Measurements from ENCODE around the gene CKB.

Gene CKB

GRCh38 chr14:103539056-103539825, 16.6 kb upstream of the CKB start:
- Histone ChIP-seq H3K4me3 (ENCODE audit: low read depth, low read length) (no peak overlapping the region), H3K36me3 (peaks cover 18% of the 10 kb centered on the region), H3K27me3 (no peaks in the 10 kb centered on the region), H3K4me1 (peaks cover 24% of the 10 kb centered on the region), H3K9me3 (no peaks in the 10 kb centered on the region)
- no peak for TF ChIP-seq CTCF (IDR thresholded peaks at IDR 0.05; ENCODE audit: low read depth, low read length)
- DNase-seq: no peak

GRCh38 chr14:103538291-103539055, 15.8 kb upstream of the CKB start:
- H3K36me3 ChIP-seq: peaks cover 25% of the 10 kb centered on the region
- no peak for TF ChIP-seq CTCF (IDR thresholded peaks at IDR 0.05; ENCODE audit: low read depth, low read length)
- H3K27me3 ChIP-seq: no peaks in the 10 kb centered on the region
- peaks cover 16% of the 10 kb centered on the region for H3K4me1 ChIP-seq
- no peak for DNase-seq
- no peak overlapping the region for H3K4me3 ChIP-seq (ENCODE audit: low read depth, low read length)
- no peaks in the 10 kb centered on the region for H3K9me3 ChIP-seq

GRCh38 chr14:103537175-103537990, 14.8 kb upstream of the CKB start:
- TF ChIP-seq CTCF (IDR thresholded peaks at IDR 0.05; ENCODE audit: low read depth, low read length): no peak
- H3K27me3 ChIP-seq: no peaks in the 10 kb centered on the region
- peaks cover 7% of the 10 kb centered on the region for H3K4me1 ChIP-seq
- H3K36me3 ChIP-seq: peaks cover 36% of the 10 kb centered on the region
- no peak for DNase-seq
- no peak overlapping the region for H3K4me3 ChIP-seq (ENCODE audit: low read depth, low read length)
- H3K9me3 ChIP-seq: no peaks in the 10 kb centered on the region

GRCh38 chr14:103536693-103537092, 14.1 kb upstream of the CKB start:
- Histone ChIP-seq H3K4me1 (peaks cover 7% of the 10 kb centered on the region), H3K9me3 (no peaks in the 10 kb centered on the region), H3K27me3 (no peaks in the 10 kb centered on the region), H3K4me3 (ENCODE audit: low read depth, low read length) (no peak overlapping the region), H3K36me3 (peaks cover 41% of the 10 kb centered on the region)
- no peak for DNase-seq
- TF ChIP-seq CTCF (IDR thresholded peaks at IDR 0.05; ENCODE audit: low read depth, low read length): no peak

GRCh38 chr14:103535891-103536565, 13.4 kb upstream of the CKB start:
- Histone ChIP-seq H3K4me3 (ENCODE audit: low read depth, low read length) (no peak overlapping the region), H3K36me3 (peaks cover 42% of the 10 kb centered on the region), H3K4me1 (peaks cover 7% of the 10 kb centered on the region), H3K9me3 (no peaks in the 10 kb centered on the region), H3K27me3 (no peaks in the 10 kb centered on the region)
- DNase-seq: no peak
- TF ChIP-seq CTCF (IDR thresholded peaks at IDR 0.05; ENCODE audit: low read depth, low read length): no peak
